ENCODE results near the gene ARNT2.

The ARNT2 gene

GRCh38 chr15:80476036-80476435, 71.9 kb downstream of the ARNT2 start:
- TF ChIP-seq ZNF565 (CRISPR knock-in tag; conservative IDR thresholded peaks at IDR 0.05; ENCODE audit: low read depth) (no peak), GLIS3 (CRISPR knock-in tag; IDR thresholded peaks at IDR 0.05) (no peak), ESRRG (CRISPR knock-in tag; IDR thresholded peaks at IDR 0.05) (no peak), CSDC2 (CRISPR knock-in tag; IDR thresholded peaks at IDR 0.05) (no peak), ZNF8 (CRISPR knock-in tag; IDR thresholded peaks at IDR 0.05) (no peak), TSHZ2 (CRISPR knock-in tag; IDR thresholded peaks at IDR 0.05) (no peak), BACH2 (CRISPR knock-in tag; IDR thresholded peaks at IDR 0.05; ENCODE audit: borderline replicate concordance) (no peak), CREB5 (CRISPR knock-in tag; IDR thresholded peaks at IDR 0.05; ENCODE audit: low read depth) (no peak), ZFP30 (CRISPR knock-in tag; IDR thresholded peaks at IDR 0.05) (no peak), CSRNP3 (CRISPR knock-in tag; IDR thresholded peaks at IDR 0.05) (no peak), ISL1 (CRISPR knock-in tag; IDR thresholded peaks at IDR 0.05) (no peak), ARNTL (CRISPR knock-in tag; IDR thresholded peaks at IDR 0.05; ENCODE audit: borderline replicate concordance, low read depth) (no peak), OSR1 (CRISPR knock-in tag; IDR thresholded peaks at IDR 0.05) (no peak), TCF4 (CRISPR knock-in tag; IDR thresholded peaks at IDR 0.05; ENCODE audit: borderline replicate concordance) (no peak), ZNF70 (CRISPR knock-in tag; IDR thresholded peaks at IDR 0.05) (no peak), POU6F1 (CRISPR knock-in tag; IDR thresholded peaks at IDR 0.05; ENCODE audit: borderline replicate concordance, low read depth) (no peak), PPARA (CRISPR knock-in tag; IDR thresholded peaks at IDR 0.05; ENCODE audit: borderline replicate concordance) (no peak), TOX (CRISPR knock-in tag; IDR thresholded peaks at IDR 0.05; ENCODE audit: borderline replicate concordance) (no peak)
- no peak for ATAC-seq

- no peak for ATAC-seq
- no peak for TF ChIP-seq ZNF8 (CRISPR knock-in tag; IDR thresholded peaks at IDR 0.05)
- TF ChIP-seq RARB (CRISPR knock-in tag; IDR thresholded peaks at IDR 0.05) = no peak
- TF ChIP-seq GLIS3 (CRISPR knock-in tag; IDR thresholded peaks at IDR 0.05) = no peak
- no peak for TF ChIP-seq CSRNP3 (CRISPR knock-in tag; IDR thresholded peaks at IDR 0.05)
- no peak for TF ChIP-seq ZFP3 (CRISPR knock-in tag; IDR thresholded peaks at IDR 0.05)
- no peak for TF ChIP-seq POU6F1 (CRISPR knock-in tag; IDR thresholded peaks at IDR 0.05; ENCODE audit: borderline replicate concordance, low read depth)
These were observed 73.9 kb downstream of the ARNT2 start for GRCh38 chr15:80478075-80478474.

GRCh38 chr15:80479191-80479590, 75.0 kb downstream of the ARNT2 start:
- no peak for ATAC-seq
- TF ChIP-seq ARNTL (CRISPR knock-in tag; IDR thresholded peaks at IDR 0.05; ENCODE audit: borderline replicate concordance, low read depth) (no peak), GLIS3 (CRISPR knock-in tag; IDR thresholded peaks at IDR 0.05) (no peak), ZC3H10 (CRISPR knock-in tag; IDR thresholded peaks at IDR 0.05) (no peak), PPARA (CRISPR knock-in tag; IDR thresholded peaks at IDR 0.05; ENCODE audit: borderline replicate concordance) (no peak), TOX (CRISPR knock-in tag; IDR thresholded peaks at IDR 0.05; ENCODE audit: borderline replicate concordance) (no peak), ZNF70 (CRISPR knock-in tag; IDR thresholded peaks at IDR 0.05) (no peak), TSHZ2 (CRISPR knock-in tag; IDR thresholded peaks at IDR 0.05) (no peak), OSR1 (CRISPR knock-in tag; IDR thresholded peaks at IDR 0.05) (no peak), PATZ1 (CRISPR knock-in tag; IDR thresholded peaks at IDR 0.05; ENCODE audit: borderline replicate concordance) (no peak)
